NCI-H82 (cell line): ENCODE measurements around the gene GGT5.
"Not testable (repeated sequence)": the region's sequence is repeated elsewhere in the genome, so short reads cannot be mapped to it uniquely, and the experiment has no call there.

ENCODE experiments used
- DNase-seq: peaks from one replicate; lab custom pipeline; 2025; lab: John Stamatoyannopoulos, UW

GGT5 gene

DNA sequence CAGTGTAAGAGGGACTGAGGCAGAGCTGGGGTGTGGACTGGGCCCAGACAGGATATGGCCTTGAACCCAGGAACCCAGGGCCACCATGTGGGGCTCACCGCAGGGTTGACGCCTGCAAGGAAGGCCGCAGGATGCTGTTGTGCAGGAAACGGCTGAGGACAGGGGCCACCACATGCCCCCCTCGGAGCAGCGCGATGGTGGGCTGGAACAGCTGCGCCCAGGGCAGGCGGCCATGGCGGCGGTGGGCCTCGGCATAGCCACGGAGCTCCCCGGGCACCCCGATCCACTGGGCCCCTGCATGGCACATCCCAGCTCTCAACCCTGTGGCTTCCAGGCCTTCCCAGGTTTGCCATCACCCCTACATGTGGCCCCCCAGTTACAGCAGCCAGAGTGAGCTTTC is 12.2 kb downstream of the GGT5 start:
- DNase-seq: no peak

DNA sequence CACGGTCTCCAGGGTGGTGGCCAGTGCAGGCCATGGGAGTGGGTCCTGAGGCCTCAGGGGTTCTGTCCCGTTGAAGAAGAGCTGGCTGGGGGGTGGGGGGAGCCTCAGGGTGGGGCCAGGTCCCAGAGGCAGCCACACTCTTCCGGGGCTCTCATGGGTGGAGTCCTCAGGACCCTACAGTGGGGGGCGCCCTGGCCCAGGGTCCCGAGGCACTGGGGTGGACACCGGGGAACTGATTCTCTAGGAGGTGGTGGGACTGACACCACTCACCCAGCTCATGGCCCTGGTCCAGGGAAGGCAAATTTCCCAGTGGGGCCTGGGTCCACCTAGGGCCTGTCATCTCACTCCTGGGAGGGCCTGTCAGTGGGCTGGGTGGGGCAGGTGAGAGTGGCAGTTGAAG is 12.8 kb downstream of the GGT5 start:
- DNase-seq: no peak

DNA sequence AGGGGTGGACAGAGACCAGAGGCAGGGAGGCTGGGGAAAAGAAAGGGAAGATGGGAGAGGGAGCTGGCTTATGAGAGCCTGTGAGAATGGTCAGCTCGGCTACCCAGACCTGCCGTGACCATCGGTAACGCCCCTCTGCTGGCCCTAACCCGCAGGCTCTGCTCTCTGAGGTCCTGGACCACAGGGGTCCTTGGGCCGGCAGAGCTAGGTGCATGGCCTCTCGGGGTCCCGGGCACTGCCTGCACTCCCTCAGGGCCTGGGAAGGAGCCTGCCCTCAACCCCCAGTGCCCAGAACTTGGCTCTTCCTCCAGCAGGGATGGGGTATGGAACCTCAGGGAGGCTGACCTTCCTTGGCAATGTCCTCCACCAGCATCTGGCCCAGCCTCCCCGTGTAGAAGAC is 13.2 kb downstream of the GGT5 start:
- DNase-seq: no peak

DNA sequence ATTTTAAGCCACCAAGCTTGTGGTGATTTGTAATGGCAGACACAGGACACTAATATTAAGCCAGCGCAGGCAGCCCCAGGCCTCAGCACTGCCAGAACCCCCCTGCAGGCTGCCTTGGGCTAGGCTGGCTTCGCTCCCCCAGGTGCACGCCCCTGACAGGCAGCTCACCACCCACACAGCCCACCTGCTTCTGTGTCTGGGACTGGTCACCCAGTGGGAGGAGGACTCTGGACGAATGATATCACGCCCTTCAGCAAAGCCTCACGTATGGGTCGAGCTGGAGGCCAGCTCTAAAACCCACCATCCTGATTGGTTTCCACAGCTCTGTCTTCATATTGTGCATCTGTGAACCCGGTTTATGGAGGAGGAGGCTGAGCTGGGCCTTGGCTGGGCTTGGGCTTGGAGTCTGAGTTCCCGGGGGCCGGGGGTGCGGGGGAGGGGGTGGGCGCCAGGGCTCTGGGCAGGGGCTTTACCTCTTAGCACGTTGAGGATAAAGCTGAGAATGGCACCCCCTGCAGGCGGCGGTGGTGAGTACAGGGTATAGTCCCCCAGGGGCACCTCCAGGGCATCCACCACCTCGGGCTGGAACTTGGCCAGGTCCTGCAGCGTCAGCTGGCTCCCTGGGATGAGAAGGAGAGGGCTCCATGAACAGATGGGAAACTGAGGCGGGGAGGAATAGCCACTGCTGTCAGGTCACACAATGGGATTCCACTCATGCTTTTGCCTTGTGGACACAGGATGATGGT is 13.8 kb downstream of the GGT5 start:
- peak; percentile 58 for DNase-seq

GRCh38 chr22:24225951-24226350 is 18.9 kb downstream of the GGT5 start:
- DNase-seq: no peak

DNA sequence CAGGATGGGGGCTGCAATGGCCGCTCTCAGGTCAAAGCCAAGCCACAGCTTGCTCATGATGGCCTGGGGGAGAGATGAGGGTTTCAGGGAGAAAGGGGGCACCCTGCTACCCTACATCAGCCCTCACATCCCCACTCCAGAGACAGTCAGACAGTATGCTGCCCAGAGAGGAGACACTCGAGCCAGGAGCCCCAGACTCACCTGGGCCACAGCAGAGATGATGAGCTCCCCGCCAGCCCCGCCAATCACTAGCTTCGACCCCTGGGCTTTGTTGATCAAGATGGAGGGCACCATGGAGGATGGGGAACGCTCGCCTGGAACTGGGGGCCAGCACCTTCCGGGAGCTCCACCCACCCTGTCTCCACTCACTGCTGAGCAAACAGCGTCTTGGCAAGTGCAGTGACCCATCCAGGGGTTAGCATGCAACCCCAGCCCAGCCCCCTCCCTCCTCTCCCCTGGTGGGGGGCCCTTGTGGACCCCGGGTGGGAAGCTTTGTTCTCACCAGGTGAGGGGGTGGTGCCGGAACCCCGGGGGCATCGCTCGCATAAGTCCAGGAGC is 19.8 kb downstream of the GGT5 start:
- no peak for DNase-seq

GRCh38 chr22:24224468-24224867 is 20.4 kb downstream of the GGT5 start:
- DNase-seq: no peak

DNA sequence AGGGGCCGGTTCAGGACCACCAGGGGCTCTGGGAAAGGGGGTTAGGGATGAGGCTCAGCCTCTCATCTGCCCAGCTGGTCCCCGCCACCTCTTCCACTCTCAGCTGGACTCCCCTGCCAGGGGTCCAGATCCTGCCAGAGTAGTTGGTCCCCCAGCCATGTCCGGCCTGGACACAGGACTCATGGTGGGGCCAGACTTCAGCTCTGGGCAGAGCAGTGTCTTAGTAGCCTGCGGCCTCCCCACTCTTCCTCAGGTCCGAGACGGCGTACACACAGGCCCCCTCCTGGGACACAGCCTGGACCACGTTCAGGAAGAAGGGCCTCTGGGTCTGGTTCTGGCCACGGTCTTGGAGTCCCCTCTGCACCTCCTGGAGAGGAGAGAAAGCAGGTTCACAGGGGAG is 25.1 kb downstream of the GGT5 start:
- DNase-seq: no peak

DNA sequence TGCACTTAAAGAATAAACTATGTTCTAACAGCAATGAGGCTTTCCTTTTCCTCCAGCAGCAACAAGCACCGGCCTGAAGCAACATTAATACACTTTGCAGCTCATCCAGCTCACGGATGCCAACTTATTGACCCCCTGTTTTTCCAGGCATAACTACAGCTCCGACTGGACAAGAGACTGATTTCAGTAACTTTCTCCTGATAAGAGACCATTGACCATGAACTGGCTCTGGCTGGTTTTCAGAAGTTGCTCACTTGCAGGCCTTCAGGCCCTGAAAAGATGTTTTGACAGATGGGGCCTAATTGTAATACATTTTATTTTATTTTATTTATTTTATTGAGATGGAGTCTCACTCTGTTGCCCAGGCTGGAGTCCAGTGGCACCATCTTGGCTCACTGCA is 27.5 kb downstream of the GGT5 start:
- no peak for DNase-seq

DNA sequence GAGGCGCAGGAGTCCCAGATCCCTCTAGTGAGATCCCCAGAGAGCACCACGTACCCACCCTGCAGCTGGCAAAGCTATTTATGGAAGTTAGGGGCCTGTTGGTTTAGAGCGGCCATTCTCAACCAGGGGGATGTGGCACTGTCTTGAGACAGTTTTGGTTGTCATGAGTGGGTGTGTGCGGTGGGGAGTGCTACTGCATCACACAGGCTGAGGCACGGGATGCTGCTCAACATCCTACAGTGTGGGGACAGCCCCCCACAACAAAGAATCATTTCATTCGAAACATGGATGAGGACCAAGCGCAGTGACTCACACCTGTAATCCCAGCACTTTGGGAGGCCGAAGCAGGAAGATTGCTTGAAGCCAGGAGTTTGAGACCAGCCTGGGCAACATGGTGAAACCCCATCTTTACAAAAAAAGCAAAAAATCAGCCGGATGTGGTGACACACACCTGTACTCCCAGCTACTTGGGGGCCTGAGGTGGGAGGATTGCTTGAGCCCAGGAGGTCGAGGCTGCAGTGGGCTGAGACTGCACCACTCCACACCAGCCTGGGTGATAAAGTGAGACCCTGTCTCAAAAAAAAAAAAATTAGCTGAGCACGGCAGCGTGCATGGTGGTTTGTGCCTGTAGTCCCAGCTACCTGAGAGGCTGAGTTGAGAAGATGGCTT is 28.2 kb downstream of the GGT5 start:
- no peak for DNase-seq

DNA sequence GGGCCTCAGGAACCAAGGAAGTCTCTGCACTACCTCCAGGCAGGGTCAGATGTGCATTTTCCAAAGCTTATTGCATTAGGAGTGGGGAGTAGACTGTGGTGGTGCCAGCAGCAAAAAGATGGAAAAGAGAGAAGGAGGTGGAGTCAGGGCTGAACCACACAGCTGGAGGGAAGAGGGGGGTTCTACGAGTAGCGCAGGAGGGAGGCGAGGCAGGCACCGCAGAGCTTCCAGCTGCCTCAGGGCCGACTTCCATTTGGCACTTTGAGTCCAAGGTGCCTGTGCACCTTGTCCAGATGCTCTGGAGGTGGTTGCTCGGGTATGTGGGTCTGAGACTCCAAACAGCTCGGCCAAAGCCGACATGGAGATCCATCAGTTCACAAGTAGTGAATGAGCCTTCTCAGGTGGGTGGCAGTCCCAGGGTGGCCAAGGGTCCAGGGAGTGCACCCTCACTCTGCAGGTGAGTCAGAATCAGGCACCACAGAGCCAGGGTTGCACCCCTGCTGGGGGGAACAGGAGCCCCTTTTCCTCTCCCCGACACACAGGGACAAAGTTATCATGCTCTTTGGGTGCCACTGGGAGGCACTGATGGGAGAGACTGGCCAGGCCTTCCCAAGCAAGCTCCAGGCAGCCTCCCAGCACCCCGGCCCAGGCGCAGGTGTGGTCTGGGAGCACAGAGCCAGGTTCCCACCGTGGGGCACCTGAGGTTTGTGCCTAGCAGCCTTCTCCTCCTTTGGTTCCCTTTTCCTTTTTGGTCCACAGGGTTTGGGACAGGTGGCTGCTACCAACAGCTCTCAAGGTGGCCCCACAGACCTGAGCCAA is 30.2 kb downstream of the GGT5 start:
- DNase-seq: peak; percentile 16

- DNase-seq: not testable (repeated sequence)
These were observed 31.8 kb downstream of the GGT5 start for GRCh38 chr22:24213111-24213510.

DNA sequence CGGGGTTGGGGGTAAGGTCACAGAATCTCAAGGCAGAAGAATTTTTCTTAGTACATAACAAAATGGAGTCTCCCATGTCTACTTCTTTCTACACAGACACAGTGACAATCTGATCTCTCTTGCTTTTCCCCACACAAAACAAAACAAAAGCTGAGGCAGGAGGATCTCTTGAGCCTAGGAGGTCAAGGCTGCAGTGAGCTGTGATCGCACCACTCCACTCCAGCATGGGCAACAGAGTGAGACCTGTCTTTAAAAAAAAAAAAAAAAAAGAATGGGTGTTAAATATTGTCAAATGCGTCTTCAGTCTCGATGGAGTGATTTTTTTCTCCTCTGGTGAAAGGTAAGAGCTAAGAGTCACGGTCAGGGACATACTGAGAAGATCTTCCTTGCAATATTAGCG is 33.2 kb downstream of the GGT5 start:
- peak; percentile 29 for DNase-seq

GRCh38 chr22:24210409-24210808 is 34.5 kb downstream of the GGT5 start:
- not testable (repeated sequence) for DNase-seq

GRCh38 chr22:24209687-24210086 is 35.2 kb downstream of the GGT5 start:
- DNase-seq: no peak

- DNase-seq: no peak
These were observed 35.9 kb downstream of the GGT5 start for GRCh38 chr22:24209016-24209415.

DNA sequence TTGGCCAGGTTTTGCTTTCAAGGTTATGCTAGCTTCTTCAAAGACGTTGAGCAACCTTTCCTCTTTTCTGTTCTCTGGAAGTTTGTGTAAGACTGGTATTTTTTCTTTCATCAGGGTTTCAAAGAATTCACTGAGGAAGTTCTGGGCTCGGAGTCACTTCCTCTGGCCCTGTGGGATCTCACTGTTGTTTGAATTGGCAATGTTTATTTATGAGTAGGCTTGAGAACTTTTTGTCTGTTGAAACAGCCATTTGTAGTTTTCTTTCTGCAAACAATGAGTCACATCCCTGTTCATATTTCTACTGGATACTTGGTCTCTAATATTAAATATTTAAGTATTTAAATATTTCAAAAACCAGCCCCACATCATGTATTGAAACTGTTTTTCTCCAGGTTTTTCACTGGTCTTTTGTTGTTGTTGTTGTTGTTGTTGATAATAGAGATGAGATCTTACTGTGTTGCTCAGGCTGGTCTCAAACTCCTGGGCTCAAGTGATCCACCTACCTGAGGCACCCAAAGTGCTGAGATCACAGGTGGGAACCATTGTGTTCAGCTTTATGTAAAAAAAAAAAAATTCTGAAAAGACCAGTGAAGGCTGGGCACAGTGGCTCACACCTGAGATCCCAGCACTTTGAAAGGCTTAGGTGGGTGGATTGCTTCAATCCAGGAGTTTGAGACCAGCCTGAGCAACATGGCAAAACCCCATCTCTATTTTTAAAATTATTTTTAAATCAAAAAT is 36.7 kb downstream of the GGT5 start:
- DNase-seq: no peak

GRCh38 chr22:24207264-24208011 is 37.4 kb downstream of the GGT5 start:
- DNase-seq: no peak

DNA sequence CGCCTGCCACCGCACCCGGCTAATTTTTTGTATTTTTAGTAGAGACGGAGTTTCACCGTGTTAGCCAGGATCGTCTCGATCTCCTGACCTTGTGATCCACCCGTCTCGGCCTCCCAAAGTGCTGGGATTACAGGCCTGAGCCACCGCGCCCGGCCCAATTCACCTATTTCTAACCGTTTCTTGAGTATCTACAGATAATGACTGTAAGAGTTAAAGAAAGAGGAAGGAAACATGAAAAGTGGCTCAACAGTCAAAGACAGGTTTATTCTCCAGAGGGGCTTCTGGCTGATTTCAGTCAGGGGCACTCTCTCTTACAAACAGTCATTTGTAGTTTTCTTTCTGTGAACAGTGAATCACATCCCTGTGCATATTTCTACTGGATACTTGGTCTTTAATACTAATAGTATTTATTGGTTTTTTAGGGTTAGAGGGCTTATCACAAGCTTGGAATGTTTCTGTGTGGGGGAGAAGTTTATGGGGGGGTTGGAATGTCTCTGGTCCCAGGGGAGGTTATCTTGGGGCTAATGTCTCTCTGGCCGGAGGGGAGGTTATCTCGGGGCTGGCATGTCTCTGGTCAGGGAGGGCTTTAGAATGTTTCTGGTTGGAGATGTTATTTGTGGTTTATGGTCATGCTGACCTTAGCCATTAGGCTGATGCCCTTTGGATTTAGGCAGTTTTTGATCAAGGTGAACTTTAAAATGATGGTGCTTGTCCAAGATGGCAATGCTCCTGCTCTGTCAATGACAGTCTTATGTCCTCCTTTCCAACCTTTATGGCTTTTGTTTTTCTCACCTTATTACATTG is 38.2 kb downstream of the GGT5 start:
- DNase-seq: not testable (repeated sequence)
